HAP-1 (cell line): ENCODE data around the gene FOXP4.
"Not testable (repeated sequence)": the region's sequence is repeated elsewhere in the genome, so short reads cannot be mapped to it uniquely, and the experiment has no call there.

Source experiments
- DNase-seq, 2 experiments: peaks; one replicate each; pipeline ENCODE4 v3.0.0-alpha.2; 2016 to 2020; ENCODE audit warnings: low spot score in 2 of 2
- H3K27me3 ChIP-seq: fragments of 250-450 bp; sonication (Bioruptor Pico); 2 replicates; pipeline ENCODE4 v1.5.1; 2020; ENCODE audit warnings: low read depth, mild to moderate bottlenecking, moderate library complexity
- H3K36me3 ChIP-seq: fragments of 250-450 bp; sonication (Bioruptor Pico); replicated peaks from 2 replicates; pipeline ENCODE4 v1.5.1; 2020; ENCODE audit warnings: mild to moderate bottlenecking
- H3K4me1 ChIP-seq: fragments of 250-450 bp; sonication (Bioruptor Pico); 2 replicates; pipeline ENCODE4 v1.5.1; 2020; ENCODE audit warnings: mild to moderate bottlenecking
- H3K4me3 ChIP-seq: fragments of 250-450 bp; sonication (Bioruptor Pico); 2 replicates; pipeline ENCODE4 v1.5.1; 2020; ENCODE audit warnings: mild to moderate bottlenecking, moderate library complexity
- H3K9me3 ChIP-seq: fragments of 250-450 bp; sonication (Bioruptor Pico); 2 replicates; pipeline ENCODE4 v1.5.1; 2020; ENCODE audit warnings: mild to moderate bottlenecking, moderate library complexity
- in situ Hi-C: fragments of 300-500 bp; cut with MboI; formaldehyde crosslinking; loops from 3 replicates; pipeline ENCODE4 v1.14.3; 2020; ENCODE audit warnings: low sequenced_read_pairs, inconsistent platforms, mixed read lengths

FOXP4 gene

DNA sequence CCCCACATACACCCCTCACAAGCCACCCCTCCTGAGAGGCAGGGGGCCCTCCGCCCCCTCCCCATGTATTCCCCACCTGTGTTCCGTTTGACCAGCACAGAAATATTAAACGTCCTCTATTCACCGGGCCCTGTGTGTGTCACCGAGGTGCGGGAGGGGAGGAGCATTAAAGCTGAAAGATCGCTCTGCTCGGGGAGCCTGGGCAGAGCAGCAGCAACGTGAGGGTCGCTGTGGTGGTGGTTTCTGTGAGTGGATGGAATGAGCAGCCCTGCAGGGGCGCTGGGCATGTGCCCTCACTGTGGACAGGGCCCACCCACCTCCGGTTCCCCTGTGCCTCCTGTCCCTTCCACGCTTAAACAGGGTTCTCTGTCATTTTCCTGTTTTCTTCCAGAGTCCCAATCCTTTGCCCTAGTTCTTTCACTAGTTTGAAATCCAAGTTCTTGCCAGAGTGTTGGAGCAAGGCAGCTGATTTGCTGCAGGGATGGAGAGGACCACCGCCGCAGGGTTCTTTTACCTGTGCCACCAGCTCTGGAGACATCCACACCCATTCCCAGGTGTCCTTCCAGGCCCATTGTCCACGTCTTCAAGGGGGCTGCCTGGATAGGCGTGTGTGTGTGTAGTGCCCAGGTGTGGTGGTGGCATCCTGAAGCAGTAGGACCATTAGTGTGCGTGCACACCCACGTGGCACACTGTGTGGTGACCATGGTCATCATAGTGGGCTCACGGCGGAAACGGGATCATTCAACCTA lies 54.5 kb downstream of the FOXP4 start:
- no peak for DNase-seq
- Histone ChIP-seq H3K4me1 (peaks cover 6% of the 10 kb centered on the region; the same call in 1 of the 2 replicates), H3K36me3 (no peaks in the 10 kb centered on the region; the same call in 1 of the 2 replicates), H3K9me3 (no peaks in the 10 kb centered on the region), H3K27me3 (no peaks in the 10 kb centered on the region), H3K4me3 (no peak overlapping the region)
- in situ Hi-C loops: no loop called here

DNA sequence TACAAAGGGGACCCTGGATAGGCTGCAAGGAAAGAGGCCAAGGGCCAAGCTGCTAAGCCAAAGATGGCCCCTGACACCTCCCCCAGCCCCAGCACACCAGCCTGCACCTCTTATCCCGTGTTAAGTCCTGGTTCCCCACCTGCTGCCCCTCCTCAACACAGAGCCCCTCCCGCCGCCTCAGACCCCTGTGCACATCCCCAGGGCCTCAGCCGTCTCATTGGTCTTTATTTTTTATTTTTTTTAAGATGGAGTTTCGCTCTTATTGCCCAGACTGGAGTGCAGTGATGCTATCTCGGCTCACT lies 55.0 kb downstream of the FOXP4 start:
- Histone ChIP-seq H3K4me3 (no peak overlapping the region), H3K9me3 (no peaks in the 10 kb centered on the region), H3K27me3 (no peaks in the 10 kb centered on the region), H3K4me1 (peaks cover 6% of the 10 kb centered on the region; the same call in 1 of the 2 replicates), H3K36me3 (no peaks in the 10 kb centered on the region; the same call in 1 of the 2 replicates)
- in situ Hi-C loops: no loop called here
- no peak for DNase-seq

DNA sequence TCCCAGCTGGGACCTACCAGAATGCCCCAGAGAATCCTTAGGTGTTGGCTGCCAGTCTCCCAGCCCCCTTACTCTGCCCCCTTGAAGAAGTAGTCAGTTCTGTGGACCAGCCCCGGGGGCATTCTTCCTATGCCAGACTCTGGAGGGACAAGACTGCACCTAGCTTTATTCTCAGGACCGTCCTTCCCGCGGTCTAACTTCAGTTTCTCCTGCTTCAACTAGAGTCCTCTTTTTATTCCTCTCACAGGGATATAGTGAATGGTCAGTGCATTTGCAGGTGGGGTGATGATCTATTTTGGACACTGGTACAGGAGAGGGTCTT lies 56.2 kb downstream of the FOXP4 start:
- in situ Hi-C loops: no loop called here
- peaks cover 6% of the 10 kb centered on the region; the same call in 1 of the 2 replicates for H3K4me1 ChIP-seq
- H3K9me3 ChIP-seq: no peaks in the 10 kb centered on the region
- no peaks in the 10 kb centered on the region; the same call in 1 of the 2 replicates for H3K36me3 ChIP-seq
- no peak overlapping the region for H3K4me3 ChIP-seq
- no peaks in the 10 kb centered on the region for H3K27me3 ChIP-seq
- DNase-seq: no peak

DNA sequence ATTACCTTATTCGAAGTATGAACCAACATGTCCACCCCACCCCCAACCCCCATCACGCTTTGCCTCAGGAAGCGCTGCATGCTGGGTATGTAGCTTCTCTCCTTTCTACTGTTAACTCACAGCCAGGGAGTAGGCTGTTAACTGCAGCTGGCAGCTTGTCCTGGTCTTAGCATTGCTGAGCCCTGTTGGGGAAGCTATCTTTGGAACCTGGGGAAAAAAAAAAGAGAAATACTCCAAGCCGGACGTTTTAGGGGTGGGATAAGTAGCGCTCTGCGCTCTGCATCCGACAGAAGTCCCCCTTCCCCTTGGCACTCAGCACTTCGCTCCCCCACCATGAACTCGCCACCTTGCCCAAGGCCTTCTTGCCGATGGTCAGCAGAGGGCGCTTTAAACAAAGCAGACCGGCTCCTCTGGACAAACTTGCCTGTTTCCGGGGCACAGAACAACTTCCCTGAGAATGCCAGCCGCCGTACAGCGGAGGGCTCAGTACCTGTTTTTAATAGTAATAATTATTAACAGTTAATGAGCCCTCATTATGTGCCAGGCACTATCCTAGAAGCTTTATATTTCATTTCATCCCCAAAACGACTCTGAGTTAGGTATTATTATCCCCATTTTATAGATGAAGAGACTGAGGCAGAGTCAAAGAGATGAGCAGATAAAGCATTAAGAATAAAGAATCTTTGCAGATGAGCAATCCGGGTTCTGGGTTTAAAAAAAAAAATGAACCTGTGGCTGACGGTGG lies 56.9 kb downstream of the FOXP4 start:
- DNase-seq: peak; percentile 80 to 92
- no peaks in the 10 kb centered on the region; the same call in 1 of the 2 replicates for H3K36me3 ChIP-seq
- H3K4me1 ChIP-seq: peaks cover 6% of the 10 kb centered on the region; the same call in 1 of the 2 replicates
- H3K27me3 ChIP-seq: no peaks in the 10 kb centered on the region
- no peaks in the 10 kb centered on the region for H3K9me3 ChIP-seq
- in situ Hi-C loops: no loop called here
- no peak overlapping the region for H3K4me3 ChIP-seq

DNA sequence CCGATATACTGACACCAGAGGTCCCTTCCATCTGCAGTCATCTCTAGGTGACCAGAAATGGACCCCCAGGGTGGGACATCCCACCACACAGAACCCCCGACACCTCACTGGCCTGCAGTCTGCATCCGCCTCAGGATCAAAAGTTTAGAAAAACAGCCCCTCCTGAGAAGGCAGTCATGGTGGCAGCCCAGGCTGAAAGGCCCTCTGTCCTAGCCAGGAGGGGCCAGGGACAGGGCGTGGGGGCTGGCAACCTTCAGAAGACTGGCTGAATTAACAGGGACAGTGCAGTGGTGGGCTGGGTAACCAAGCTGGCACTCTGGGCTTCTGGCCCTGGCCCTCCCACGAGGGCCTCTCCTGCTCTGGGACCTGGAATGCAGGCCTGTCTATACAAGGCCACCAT lies 57.8 kb downstream of the FOXP4 start:
- Histone ChIP-seq H3K27me3 (no peaks in the 10 kb centered on the region), H3K9me3 (no peaks in the 10 kb centered on the region), H3K4me1 (peaks cover 6% of the 10 kb centered on the region; the same call in 1 of the 2 replicates), H3K36me3 (no peaks in the 10 kb centered on the region; the same call in 1 of the 2 replicates), H3K4me3 (no peak overlapping the region)
- in situ Hi-C loops: no loop called here
- DNase-seq: no peak

DNA sequence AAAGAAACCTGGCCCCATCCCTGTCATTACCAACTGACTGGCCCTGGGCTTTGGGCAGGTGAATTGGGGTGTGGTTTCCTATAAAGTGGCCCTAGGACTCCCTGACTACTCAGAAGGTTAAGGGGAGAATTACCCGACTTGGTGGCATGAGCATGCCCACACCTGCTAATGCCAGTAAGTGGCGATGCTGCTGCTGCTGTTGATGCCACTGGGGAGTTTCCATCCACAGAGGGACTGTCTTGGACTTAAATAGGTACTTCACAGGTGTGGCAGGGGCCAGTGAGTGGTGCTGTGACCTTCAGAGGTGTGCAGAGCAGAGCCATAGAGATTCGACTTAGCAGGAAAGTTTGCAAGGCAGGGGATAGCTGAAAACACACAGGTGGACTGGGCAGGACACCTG lies 59.5 kb downstream of the FOXP4 start:
- Histone ChIP-seq H3K9me3 (no peaks in the 10 kb centered on the region), H3K4me3 (no peak overlapping the region), H3K4me1 (peaks cover 6% of the 10 kb centered on the region; the same call in 1 of the 2 replicates), H3K27me3 (no peaks in the 10 kb centered on the region), H3K36me3 (no peaks in the 10 kb centered on the region)
- in situ Hi-C loops: no loop called here
- no peak for DNase-seq

DNA sequence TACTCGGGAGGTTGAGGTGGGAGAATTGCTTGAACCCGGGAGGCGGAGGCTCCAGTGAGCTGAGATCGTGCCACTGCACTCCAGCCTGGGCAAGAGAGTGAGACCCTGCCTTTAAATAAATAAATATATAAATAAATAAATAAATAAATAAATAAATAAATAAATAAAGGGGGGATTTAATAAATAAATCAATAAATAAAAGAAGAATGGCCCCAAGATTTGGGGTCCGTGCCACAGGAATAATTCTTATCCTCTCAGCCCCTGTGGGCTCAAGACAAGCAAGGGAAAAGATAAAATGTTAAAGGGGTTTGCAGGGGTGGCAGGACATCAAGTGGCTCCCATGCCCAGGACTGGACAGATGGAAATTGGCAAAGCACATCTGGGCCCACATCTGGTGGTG lies 60.9 kb downstream of the FOXP4 start:
- Histone ChIP-seq H3K36me3 (no peaks in the 10 kb centered on the region), H3K9me3 (no peaks in the 10 kb centered on the region), H3K27me3 (no peaks in the 10 kb centered on the region), H3K4me1 (peaks cover 2% of the 10 kb centered on the region; the same call in 1 of the 2 replicates), H3K4me3 (no peak overlapping the region)
- DNase-seq: no peak
- in situ Hi-C loops: no loop called here

DNA sequence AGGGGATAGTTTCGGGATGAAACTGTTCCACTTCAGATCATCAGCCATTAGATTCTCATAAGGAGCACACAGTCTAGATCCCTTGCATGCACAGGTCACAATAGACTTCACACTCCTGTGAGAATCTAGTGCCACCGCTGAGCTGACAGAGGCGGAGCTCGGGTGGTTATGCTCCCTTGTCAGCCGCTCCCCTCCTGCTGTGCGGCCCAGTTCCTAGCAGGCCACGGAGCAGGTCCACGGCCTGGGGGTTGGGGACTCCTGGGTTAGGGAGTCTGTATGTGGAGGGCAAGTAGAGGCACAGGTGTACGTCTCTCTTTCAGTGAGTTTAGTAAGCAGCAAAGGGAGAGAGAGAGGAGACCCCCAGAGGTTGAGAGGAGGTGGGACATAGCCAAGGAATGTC lies 61.6 kb downstream of the FOXP4 start:
- Histone ChIP-seq H3K36me3 (no peaks in the 10 kb centered on the region), H3K27me3 (no peaks in the 10 kb centered on the region), H3K4me3 (no peak overlapping the region), H3K4me1 (no peaks in the 10 kb centered on the region), H3K9me3 (no peaks in the 10 kb centered on the region)
- no peak for DNase-seq
- in situ Hi-C loops: no loop called here

DNA sequence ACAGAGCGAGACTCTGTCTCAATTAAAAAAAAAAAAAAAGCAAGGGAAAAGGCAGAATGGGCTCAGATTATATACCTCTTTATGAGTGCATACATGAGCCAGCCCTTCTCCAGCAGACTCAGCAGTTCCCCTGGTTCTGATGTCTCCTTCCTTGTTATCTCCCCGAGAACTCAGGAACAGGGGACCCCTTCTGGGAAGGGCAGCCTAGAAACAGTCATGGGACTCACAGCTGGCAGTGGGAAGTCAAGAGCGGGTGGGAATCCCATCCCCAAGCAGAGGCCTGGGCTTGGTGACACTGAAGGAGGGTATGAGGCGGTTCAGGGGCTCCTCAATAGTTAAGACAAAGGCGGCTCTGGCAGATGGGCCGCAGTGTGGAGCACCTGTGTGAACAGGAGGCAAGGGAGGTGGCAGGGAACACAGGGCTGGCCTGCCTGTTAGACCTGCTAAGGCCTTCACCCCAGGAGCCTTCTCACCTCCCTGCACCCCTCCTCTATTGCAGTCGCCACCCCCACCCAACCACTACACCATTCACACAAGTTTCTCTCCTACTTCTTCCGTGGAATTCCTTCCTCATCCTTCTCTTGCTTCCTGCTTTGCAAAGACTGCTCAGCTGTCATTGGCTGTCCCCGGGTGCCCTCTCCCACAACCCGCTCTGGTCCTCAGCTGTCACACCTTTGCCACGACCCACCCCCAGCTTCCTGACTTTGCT lies 62.4 kb downstream of the FOXP4 start:
- no peak overlapping the region for H3K4me3 ChIP-seq
- no peaks in the 10 kb centered on the region for H3K9me3 ChIP-seq
- H3K4me1 ChIP-seq: no peaks in the 10 kb centered on the region
- H3K36me3 ChIP-seq: no peaks in the 10 kb centered on the region
- in situ Hi-C loops: no loop called here
- H3K27me3 ChIP-seq: no peaks in the 10 kb centered on the region
- DNase-seq: no peak

DNA sequence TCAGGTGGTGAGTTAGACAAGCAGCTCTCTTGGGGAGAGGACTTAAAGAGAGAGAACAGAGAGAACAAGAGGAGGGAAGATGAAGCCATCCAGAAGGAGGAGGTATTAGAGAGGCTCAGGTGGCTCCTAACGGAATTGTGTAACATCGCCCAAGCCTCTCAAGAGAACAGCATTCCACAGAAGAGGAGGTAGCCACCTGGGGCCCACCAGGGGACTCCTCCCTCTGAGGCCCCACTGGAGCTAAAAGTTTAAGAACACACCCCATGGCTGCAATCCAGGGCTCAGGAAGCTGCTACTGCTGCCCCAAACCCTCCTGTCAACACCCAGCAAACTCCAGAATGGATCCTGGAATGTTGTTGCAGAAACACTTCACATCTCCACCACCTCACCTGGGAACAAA lies 68.5 kb downstream of the FOXP4 start:
- no peak overlapping the region for H3K4me3 ChIP-seq
- no peaks in the 10 kb centered on the region for H3K27me3 ChIP-seq
- in situ Hi-C loops: no loop called here
- H3K36me3 ChIP-seq: no peaks in the 10 kb centered on the region
- no peaks in the 10 kb centered on the region for H3K9me3 ChIP-seq
- no peaks in the 10 kb centered on the region for H3K4me1 ChIP-seq
- DNase-seq: no peak

DNA sequence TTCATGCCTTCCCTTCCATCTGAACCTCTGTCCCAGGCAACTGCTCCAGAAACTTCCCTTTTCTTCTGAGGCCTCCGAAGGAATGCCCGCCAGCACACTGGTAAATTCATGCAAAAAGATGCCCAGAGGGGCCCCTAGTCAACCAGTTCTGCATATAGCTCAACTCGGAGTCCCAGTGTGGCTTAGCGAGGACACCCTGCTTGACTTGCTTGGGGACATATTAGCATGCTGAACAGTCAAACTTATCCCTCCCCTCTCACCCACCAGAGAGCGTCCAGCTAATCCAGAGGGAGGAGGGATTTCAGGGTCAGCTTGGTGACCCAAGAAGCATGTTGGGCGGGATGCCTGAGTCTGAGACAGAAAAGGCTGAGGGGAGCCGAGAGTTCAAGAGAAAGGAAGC lies 69.1 kb downstream of the FOXP4 start:
- Histone ChIP-seq H3K4me1 (no peaks in the 10 kb centered on the region), H3K36me3 (no peaks in the 10 kb centered on the region), H3K9me3 (no peaks in the 10 kb centered on the region; the same call in 1 of the 2 replicates), H3K27me3 (no peaks in the 10 kb centered on the region), H3K4me3 (no peak overlapping the region)
- no peak for DNase-seq
- in situ Hi-C loops: no loop called here

DNA sequence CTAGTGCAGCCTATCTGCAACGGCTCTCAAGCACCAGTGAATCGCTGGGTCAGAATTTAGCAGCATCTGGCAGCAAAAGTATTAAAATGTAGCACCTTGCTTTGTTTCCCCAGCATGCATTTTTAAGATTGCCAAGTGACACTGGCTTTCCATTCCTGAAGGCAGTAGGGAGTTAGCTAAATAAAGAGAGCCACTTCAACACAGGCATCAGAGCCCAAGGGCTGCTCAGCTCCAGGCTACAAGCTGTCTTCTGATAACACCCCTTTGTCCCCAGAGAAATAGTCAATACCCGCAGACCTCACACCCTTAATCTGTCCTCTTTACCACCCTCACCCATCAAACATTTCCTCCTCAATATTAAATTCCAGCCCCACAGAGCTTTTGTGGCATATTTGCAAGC lies 72.4 kb downstream of the FOXP4 start:
- no peaks in the 10 kb centered on the region; the same call in 1 of the 2 replicates for H3K9me3 ChIP-seq
- in situ Hi-C loops: no loop called here
- no peak overlapping the region for H3K4me3 ChIP-seq

DNA sequence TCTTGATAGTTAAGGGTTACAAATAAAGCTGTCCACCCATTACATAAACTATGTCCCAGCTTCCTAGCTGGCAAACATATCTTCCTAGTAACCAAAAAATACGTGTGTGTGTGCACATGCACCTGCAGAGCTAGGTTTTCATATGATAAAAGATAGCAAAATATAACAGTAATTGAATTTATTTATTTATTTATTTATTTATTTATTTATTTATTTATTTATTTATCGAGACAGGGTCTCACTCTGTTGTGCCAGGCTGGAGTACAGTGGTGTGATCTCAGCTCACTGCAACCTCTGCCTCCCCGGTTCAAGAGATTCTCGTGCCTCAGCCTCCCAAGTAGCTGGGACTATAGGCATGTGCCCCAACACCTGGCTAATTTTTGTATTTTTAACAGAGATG lies 73.0 kb downstream of the FOXP4 start:
- in situ Hi-C loops: not testable (repeated sequence)

More for the DNA sequence above, 72.4 kb downstream of the FOXP4 start:
- DNase-seq: no peak
- Histone ChIP-seq H3K4me1 (peaks cover 5% of the 10 kb centered on the region; the same call in 1 of the 2 replicates), H3K27me3 (no peaks in the 10 kb centered on the region), H3K36me3 (no peaks in the 10 kb centered on the region)

DNA sequence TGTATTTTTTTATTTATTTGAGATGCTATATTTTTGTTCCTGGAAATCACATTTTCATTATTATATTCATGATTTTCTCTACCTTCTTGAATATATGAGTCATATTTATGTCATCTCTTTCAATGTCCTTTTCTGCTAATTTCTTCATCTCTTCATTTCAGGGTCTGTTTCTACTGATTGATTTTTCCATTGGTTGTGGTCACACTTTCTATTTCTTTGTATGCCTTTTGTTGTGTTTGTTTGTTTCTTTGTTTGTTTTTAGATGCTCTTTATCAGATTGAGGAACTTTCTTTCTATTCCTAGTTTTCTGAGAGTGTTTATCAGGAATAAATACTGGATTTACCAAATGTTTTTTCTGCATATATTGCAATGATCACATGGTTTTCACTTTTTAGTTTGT lies 75.2 kb downstream of the FOXP4 start:
- Histone ChIP-seq H3K4me1 (peaks cover 5% of the 10 kb centered on the region; the same call in 1 of the 2 replicates), H3K4me3 (no peak overlapping the region), H3K36me3 (no peaks in the 10 kb centered on the region), H3K27me3 (no peaks in the 10 kb centered on the region), H3K9me3 (no peaks in the 10 kb centered on the region; the same call in 1 of the 2 replicates)
- in situ Hi-C loops: no loop called here
- no peak for DNase-seq

More for the DNA sequence above, 73.0 kb downstream of the FOXP4 start:
- H3K4me3 ChIP-seq, H3K4me1 ChIP-seq, H3K36me3 ChIP-seq, DNase-seq, H3K9me3 ChIP-seq, H3K27me3 ChIP-seq: not testable (repeated sequence)
